ENCODE data around the gene AUH.

DNA sequence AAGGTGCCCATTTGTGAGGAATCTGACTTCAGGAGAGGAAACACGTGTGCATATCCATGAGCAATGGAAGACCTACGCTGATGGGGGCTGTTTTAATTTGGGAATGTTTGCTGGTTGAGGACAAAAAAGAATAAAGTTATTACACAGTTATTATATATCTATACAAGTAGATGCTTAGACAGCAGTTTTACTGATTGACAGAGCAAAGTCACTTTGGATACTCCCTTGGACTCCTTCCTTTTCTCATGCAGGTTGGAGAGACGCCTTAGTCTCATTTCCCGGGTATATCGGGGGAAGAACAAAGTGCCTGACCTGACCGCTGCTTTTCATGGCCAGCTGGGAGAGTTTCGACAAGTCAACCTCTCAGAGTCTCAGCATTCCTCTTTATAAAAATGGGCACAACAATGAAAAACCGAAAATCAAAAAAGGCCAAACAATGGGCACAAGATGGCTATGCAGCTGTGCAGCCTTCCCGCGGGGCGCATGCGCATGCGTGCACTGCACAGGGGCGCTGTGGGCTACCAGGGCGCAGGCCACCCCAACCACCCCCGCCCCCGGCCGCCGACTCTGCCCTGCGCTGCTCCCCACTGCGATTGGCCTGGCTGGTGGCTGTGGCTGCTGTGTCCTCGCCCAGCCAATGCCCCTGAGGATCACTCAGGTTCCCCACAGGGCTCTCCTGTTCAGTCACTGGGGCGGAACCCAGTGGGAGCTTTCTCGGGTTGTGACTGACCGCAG lies 43.8 kb upstream of the AUH start:
- TF ChIP-seq, protein P1, sequence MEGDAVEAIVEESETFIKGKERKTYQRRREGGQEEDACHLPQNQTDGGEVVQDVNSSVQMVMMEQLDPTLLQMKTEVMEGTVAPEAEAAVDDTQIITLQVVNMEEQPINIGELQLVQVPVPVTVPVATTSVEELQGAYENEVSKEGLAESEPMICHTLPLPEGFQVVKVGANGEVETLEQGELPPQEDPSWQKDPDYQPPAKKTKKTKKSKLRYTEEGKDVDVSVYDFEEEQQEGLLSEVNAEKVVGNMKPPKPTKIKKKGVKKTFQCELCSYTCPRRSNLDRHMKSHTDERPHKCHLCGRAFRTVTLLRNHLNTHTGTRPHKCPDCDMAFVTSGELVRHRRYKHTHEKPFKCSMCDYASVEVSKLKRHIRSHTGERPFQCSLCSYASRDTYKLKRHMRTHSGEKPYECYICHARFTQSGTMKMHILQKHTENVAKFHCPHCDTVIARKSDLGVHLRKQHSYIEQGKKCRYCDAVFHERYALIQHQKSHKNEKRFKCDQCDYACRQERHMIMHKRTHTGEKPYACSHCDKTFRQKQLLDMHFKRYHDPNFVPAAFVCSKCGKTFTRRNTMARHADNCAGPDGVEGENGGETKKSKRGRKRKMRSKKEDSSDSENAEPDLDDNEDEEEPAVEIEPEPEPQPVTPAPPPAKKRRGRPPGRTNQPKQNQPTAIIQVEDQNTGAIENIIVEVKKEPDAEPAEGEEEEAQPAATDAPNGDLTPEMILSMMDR (IDR thresholded peaks at IDR 0.05) = no peak
- no peak for TF ChIP-seq POLR2AphosphoS5 (IDR thresholded peaks at IDR 0.05)
